Endothelial cell (in vitro differentiated cells): ENCODE results near the gene STXBP1. TPM values are rescaled to one million over a fixed set of nuclear protein-coding genes. Genes with fewer than 3 reads are reported as not detected.

ENCODE experiments used
- DNase-seq: peaks from one replicate; pipeline ENCODE4 v3.0.0; 2021; ENCODE audit warnings: low spot score
- H3K27ac Mint-ChIP-seq: one replicate; pipeline ENCODE4 v1.8.0; 2021; ENCODE audit warnings: mixed read lengths, inconsistent platforms; ENCODE audit not compliant: unreplicated experiment
- H3K27me3 Mint-ChIP-seq: one replicate; pipeline ENCODE4 v1.8.0; 2021; ENCODE audit warnings: mild to moderate bottlenecking, moderate library complexity, mixed read lengths, inconsistent platforms; ENCODE audit not compliant: unreplicated experiment
- H3K36me3 Mint-ChIP-seq: one replicate; pipeline ENCODE4 v1.8.0; 2021; ENCODE audit warnings: mild to moderate bottlenecking, low read depth, mixed read lengths, inconsistent platforms; ENCODE audit not compliant: unreplicated experiment
- H3K4me1 Mint-ChIP-seq: one replicate; pipeline ENCODE4 v1.8.0; 2021; ENCODE audit warnings: mild to moderate bottlenecking, mixed read lengths, inconsistent platforms; ENCODE audit not compliant: unreplicated experiment
- H3K4me3 Mint-ChIP-seq: one replicate; pipeline ENCODE4 v1.8.0; 2021; ENCODE audit warnings: mild to moderate bottlenecking, mixed read lengths, inconsistent platforms; ENCODE audit not compliant: unreplicated experiment
- H3K9me3 Mint-ChIP-seq: one replicate; pipeline ENCODE4 v1.8.0; 2021; ENCODE audit warnings: mixed read lengths, inconsistent platforms; ENCODE audit not compliant: unreplicated experiment
- CTCF ChIP-seq: fragments of 200-600 bp; sonication (generic); IDR thresholded peaks from one replicate; pipeline ENCODE4 v1.5.0; 2021; ENCODE audit warnings: antibody characterized with exemption; ENCODE audit not compliant: unreplicated experiment
- total RNA-seq: library from RNA; stranded (reverse); fragmentation: NEBNext Ultra II Directional; extraction: Animal tissue kit (Norgen Biotek cat#: 25700); gene quantifications from one replicate; pipeline ENCODE4 v1.2.1, GENCODE V29; 2021; ENCODE audit not compliant: unreplicated experiment

The STXBP1 gene
- total RNA-seq, 1 donor from 2014 or later: 113 TPM

GRCh38 chr9:127565231-127565630 lies 46.8 kb upstream of the STXBP1 start:
- Mint-ChIP-seq H3K27ac (no peak overlapping the region), H3K4me3 (no peak overlapping the region), H3K4me1 (peaks cover 50% of the 10 kb centered on the region)

GRCh38 chr9:127566351-127567001 lies 45.6 kb upstream of the STXBP1 start:
- H3K27ac Mint-ChIP-seq: no peak overlapping the region
- DNase-seq: no peak

More at GRCh38 chr9:127565231-127565630, 46.8 kb upstream of the STXBP1 start:
- Mint-ChIP-seq H3K36me3 (peaks cover 25% of the 10 kb centered on the region), H3K27me3 (peaks cover 8% of the 10 kb centered on the region), H3K9me3 (no peaks in the 10 kb centered on the region)
- no peak for DNase-seq
- no peak for TF ChIP-seq CTCF

GRCh38 chr9:127567035-127567729 lies 44.9 kb upstream of the STXBP1 start:
- no peak for TF ChIP-seq CTCF
- peaks cover 31% of the 10 kb centered on the region for H3K4me1 Mint-ChIP-seq
- peak overlapping the region; percentile 95 for H3K4me3 Mint-ChIP-seq
- H3K36me3 Mint-ChIP-seq: peaks cover 14% of the 10 kb centered on the region
- H3K27me3 Mint-ChIP-seq: peaks cover 4% of the 10 kb centered on the region
- no peaks in the 10 kb centered on the region for H3K9me3 Mint-ChIP-seq
- peak; percentile 36 for DNase-seq
- H3K27ac Mint-ChIP-seq: peak overlapping the region; percentile 32

More at GRCh38 chr9:127566351-127567001, 45.6 kb upstream of the STXBP1 start:
- Mint-ChIP-seq H3K36me3 (peaks cover 14% of the 10 kb centered on the region), H3K27me3 (peaks cover 4% of the 10 kb centered on the region), H3K4me3 (peak overlapping the region; percentile 95), H3K4me1 (peaks cover 38% of the 10 kb centered on the region), H3K9me3 (no peaks in the 10 kb centered on the region)
- no peak for TF ChIP-seq CTCF

GRCh38 chr9:127567730-127568617 lies 44.1 kb upstream of the STXBP1 start:
- peak overlapping the region; percentile 95 for H3K4me3 Mint-ChIP-seq
- peaks cover 14% of the 10 kb centered on the region for H3K36me3 Mint-ChIP-seq
- no peaks in the 10 kb centered on the region for H3K9me3 Mint-ChIP-seq
- peak; percentile 45 for DNase-seq
- TF ChIP-seq CTCF: no peak
- H3K27ac Mint-ChIP-seq: peak overlapping the region; percentile 32
- peaks cover 25% of the 10 kb centered on the region for H3K4me1 Mint-ChIP-seq
- peaks cover 4% of the 10 kb centered on the region for H3K27me3 Mint-ChIP-seq
